ACC112 (cell line): ENCODE results near the gene CLSTN2.
"Not testable (repeated sequence)": the region's sequence is repeated elsewhere in the genome, so short reads cannot be mapped to it uniquely, and the experiment has no call there.

ENCODE experiments used
- H2AFZ ChIP-seq: fragments of 200-600 bp; sonication (generic); one replicate; pipeline ENCODE4 v1.6.0; 2017; ENCODE audit warnings: antibody characterized with exemption, low read length; ENCODE audit not compliant: unreplicated experiment
- H3K27ac ChIP-seq: fragments of 200-600 bp; sonication (generic); 2 replicates; pipeline ENCODE4 v1.5.1; 2014; ENCODE audit warnings: low read depth, mild to moderate bottlenecking, antibody characterized with exemption, low read length, moderate library complexity
- H3K27me3 ChIP-seq: fragments of 200-600 bp; sonication (generic); 2 replicates; pipeline ENCODE4 v1.6.1; 2014; ENCODE audit warnings: mild to moderate bottlenecking, antibody characterized with exemption, low read length, moderate library complexity, mixed read lengths; ENCODE audit not compliant: insufficient read depth
- H3K36me3 ChIP-seq: fragments of 200-600 bp; sonication (generic); 2 replicates; pipeline ENCODE4 v1.6.1; 2016; ENCODE audit warnings: mild to moderate bottlenecking, antibody characterized with exemption, low read length, moderate library complexity, mixed read lengths; ENCODE audit not compliant: insufficient read depth
- H3K4me1 ChIP-seq: fragments of 200-600 bp; sonication (generic); one replicate; pipeline ENCODE4 v1.6.1; 2016; ENCODE audit warnings: low read length, mixed read lengths; ENCODE audit not compliant: insufficient read depth, unreplicated experiment, control insufficient read depth
- H3K4me3 ChIP-seq: fragments of 200-600 bp; sonication (generic); 2 replicates; pipeline ENCODE4 v1.5.1; 2014; ENCODE audit warnings: mild to moderate bottlenecking, low read depth, low read length
- H3K79me2 ChIP-seq: fragments of 200-600 bp; sonication (generic); one replicate; pipeline ENCODE4 v1.6.0; 2016; ENCODE audit warnings: low read length; ENCODE audit not compliant: control insufficient read depth, unreplicated experiment, insufficient read depth

Gene CLSTN2

GRCh38 chr3:140416666-140417065 is 481.7 kb downstream of the CLSTN2 start:
- H3K27ac ChIP-seq, result no peak overlapping the region
- H2AFZ ChIP-seq, result no peak overlapping the region
- no peak overlapping the region for H3K4me3 ChIP-seq
- no peaks in the 10 kb centered on the region for H3K36me3 ChIP-seq
- H3K27me3 ChIP-seq, result peaks cover 7% of the 10 kb centered on the region; the same call in 1 of the 2 replicates
- no peaks in the 10 kb centered on the region for H3K79me2 ChIP-seq
- peaks cover 4% of the 10 kb centered on the region for H3K4me1 ChIP-seq

DNA sequence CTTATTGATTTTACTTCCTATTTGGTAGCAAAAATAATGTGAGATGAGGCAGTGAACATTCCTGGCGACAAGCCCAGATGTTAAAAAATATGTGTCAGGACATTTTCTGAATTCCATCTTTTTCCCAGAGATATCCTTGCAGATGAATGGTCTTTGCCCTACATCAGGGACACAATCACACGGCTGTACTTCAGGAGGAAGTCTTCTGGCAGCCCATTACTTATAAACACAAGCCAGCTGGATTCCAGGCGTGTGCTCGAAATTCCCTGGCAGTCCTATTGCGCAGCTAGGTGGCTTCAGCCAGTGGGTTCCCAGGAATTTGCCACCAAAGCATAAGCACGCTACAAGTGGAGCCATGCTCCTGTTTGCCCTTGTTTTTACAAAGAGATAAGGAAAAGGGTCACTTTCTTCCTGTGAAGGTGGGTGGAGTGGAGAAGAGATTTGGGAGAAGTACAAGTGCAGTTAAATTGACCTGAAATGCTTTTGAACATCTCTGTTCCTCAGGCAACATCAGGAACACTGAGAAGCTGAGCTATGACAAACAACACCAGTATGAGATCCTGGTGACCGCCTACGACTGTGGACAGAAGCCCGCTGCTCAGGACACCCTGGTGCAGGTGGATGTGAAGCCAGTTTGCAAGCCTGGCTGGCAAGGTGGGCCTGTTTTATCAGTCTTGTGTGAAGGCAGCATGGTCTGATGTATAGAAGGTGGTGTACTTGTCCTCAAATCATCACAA is 485.8 kb downstream of the CLSTN2 start:
- no peaks in the 10 kb centered on the region for H3K79me2 ChIP-seq
- H2AFZ ChIP-seq, result no peak overlapping the region
- no peaks in the 10 kb centered on the region for H3K36me3 ChIP-seq
- peak overlapping the region; percentile 6; the same call in 1 of the 2 replicates for H3K4me3 ChIP-seq
- H3K27ac ChIP-seq, result no peak overlapping the region
- peaks cover 7% of the 10 kb centered on the region; the same call in 1 of the 2 replicates for H3K27me3 ChIP-seq
- H3K4me1 ChIP-seq, result peaks cover 4% of the 10 kb centered on the region

- H3K36me3 ChIP-seq, result no peaks in the 10 kb centered on the region
- H3K79me2 ChIP-seq, result no peaks in the 10 kb centered on the region
- H3K27me3 ChIP-seq, result peaks cover 7% of the 10 kb centered on the region; the same call in 1 of the 2 replicates
- no peak overlapping the region for H3K4me3 ChIP-seq
- H2AFZ ChIP-seq, result no peak overlapping the region
- H3K4me1 ChIP-seq, result peaks cover 4% of the 10 kb centered on the region
- H3K27ac ChIP-seq, result no peak overlapping the region
Observed at GRCh38 chr3:140421884-140422283, 486.9 kb downstream of the CLSTN2 start.

DNA sequence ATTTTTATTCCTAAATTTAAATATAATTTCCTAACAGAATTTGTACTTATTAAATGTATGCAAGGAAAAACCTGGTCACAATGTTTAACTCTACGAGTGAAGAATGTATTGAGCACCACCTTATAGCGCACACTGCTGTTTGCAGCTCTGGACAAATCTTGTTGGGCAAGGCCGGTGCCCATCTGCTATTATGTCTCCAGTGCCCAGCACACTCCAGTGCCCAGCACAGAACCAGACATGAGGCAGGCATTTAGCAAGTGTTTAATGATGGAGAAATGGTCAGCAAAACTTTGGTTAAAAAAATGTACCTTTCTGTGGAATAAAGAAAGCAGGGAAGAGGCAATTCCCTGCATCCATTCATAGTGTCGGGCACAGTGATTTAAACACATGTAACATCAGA is 488.2 kb downstream of the CLSTN2 start:
- no peak overlapping the region for H3K27ac ChIP-seq
- no peaks in the 10 kb centered on the region for H3K79me2 ChIP-seq
- H3K4me1 ChIP-seq, result peaks cover 4% of the 10 kb centered on the region
- no peaks in the 10 kb centered on the region for H3K27me3 ChIP-seq
- H2AFZ ChIP-seq, result no peak overlapping the region
- H3K36me3 ChIP-seq, result no peaks in the 10 kb centered on the region
- no peak overlapping the region for H3K4me3 ChIP-seq

GRCh38 chr3:140423574-140423973 is 488.6 kb downstream of the CLSTN2 start:
- H3K27me3 ChIP-seq, H3K4me3 ChIP-seq, H3K27ac ChIP-seq, H3K36me3 ChIP-seq, H3K79me2 ChIP-seq, H2AFZ ChIP-seq, H3K4me1 ChIP-seq: not testable (repeated sequence)

GRCh38 chr3:140424211-140424610 is 489.2 kb downstream of the CLSTN2 start:
- H3K27ac ChIP-seq, result no peak overlapping the region
- 0 out of 2 replicates have a peak, but pooled peaks cover 6% of the 10 kb centered on the region for H3K27me3 ChIP-seq
- no peak overlapping the region for H2AFZ ChIP-seq
- H3K4me1 ChIP-seq, result peaks cover 4% of the 10 kb centered on the region
- no peaks in the 10 kb centered on the region for H3K79me2 ChIP-seq
- H3K4me3 ChIP-seq, result no peak overlapping the region
- no peaks in the 10 kb centered on the region for H3K36me3 ChIP-seq

DNA sequence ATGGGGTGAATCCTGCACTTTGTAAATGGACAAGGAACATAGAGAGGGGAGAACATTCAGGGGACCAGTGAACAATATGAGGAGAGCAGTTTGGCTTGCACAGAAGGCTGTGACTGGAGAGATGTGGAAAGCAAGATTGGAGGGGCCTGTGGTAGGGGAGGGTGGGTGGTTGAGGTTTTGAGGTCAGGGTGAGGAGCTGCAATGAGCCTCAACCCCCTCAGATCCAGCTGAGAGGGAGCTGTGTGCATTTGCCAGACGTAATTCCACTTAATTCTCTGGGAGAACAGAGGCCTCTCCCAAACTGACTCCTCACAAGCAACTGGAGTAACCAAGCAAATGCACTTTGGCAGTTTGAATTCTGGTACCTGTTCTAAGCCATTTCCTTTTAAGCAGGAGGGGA is 489.7 kb downstream of the CLSTN2 start:
- H3K27me3 ChIP-seq, result peaks cover 9% of the 10 kb centered on the region; the same call in 1 of the 2 replicates
- H3K27ac ChIP-seq, result no peak overlapping the region
- no peak overlapping the region for H2AFZ ChIP-seq
- no peaks in the 10 kb centered on the region for H3K79me2 ChIP-seq
- H3K36me3 ChIP-seq, result no peaks in the 10 kb centered on the region
- peaks cover 4% of the 10 kb centered on the region for H3K4me1 ChIP-seq
- no peak overlapping the region for H3K4me3 ChIP-seq

DNA sequence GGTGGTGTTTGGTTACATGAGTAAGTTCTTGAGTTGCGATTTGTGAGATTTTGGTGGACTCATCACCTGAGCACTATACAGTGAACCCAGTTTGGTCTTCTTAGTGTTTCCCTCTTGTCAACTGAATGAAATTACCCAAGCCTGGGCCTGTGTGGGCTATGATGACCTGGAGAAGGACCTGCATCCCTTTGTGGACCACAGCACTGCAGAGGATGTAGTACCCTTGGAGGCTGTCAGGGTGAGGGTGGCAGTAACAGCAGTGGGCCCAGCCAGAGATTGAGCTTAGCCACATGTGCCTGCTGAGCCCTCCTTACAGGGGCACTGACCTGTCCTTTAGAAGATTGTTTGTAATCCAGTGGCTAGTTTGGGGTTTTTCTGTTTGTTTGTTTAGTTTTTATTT is 492.8 kb downstream of the CLSTN2 start:
- Histone ChIP-seq H3K79me2 (no peaks in the 10 kb centered on the region), H3K4me3 (no peak overlapping the region), H2AFZ (no peak overlapping the region), H3K4me1 (no peaks in the 10 kb centered on the region), H3K36me3 (no peaks in the 10 kb centered on the region), H3K27me3 (peaks cover 9% of the 10 kb centered on the region; the same call in 1 of the 2 replicates), H3K27ac (no peak overlapping the region)

DNA sequence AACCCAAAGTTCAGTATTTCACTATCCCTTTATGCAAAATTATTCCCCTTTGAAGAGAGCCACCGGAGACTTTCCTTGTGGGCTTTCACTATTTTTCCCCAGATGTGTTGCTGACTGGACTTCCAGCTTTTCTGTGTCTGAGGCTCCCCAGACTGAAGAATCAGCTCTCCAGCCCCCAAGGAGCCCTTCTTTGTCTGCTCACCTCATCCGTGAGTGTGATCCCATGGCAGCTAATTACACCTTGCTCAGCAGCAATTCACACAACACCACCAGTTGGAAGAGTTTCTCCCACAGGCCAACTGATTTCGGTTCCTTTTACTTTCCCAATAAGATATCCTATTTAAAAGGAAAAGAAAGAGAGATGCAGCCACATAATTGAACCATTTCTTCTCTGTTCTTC is 493.4 kb downstream of the CLSTN2 start:
- Histone ChIP-seq H3K36me3 (no peaks in the 10 kb centered on the region), H3K27ac (no peak overlapping the region), H3K4me1 (no peaks in the 10 kb centered on the region), H3K79me2 (no peaks in the 10 kb centered on the region), H3K4me3 (no peak overlapping the region), H3K27me3 (peaks cover 9% of the 10 kb centered on the region; the same call in 1 of the 2 replicates), H2AFZ (no peak overlapping the region)

- Histone ChIP-seq H3K4me3 (no peak overlapping the region), H2AFZ (no peak overlapping the region), H3K27ac (no peak overlapping the region), H3K36me3 (no peaks in the 10 kb centered on the region), H3K4me1 (no peaks in the 10 kb centered on the region), H3K79me2 (no peaks in the 10 kb centered on the region), H3K27me3 (peaks cover 9% of the 10 kb centered on the region; the same call in 1 of the 2 replicates)
Observed at GRCh38 chr3:140429791-140430190, 494.8 kb downstream of the CLSTN2 start.

DNA sequence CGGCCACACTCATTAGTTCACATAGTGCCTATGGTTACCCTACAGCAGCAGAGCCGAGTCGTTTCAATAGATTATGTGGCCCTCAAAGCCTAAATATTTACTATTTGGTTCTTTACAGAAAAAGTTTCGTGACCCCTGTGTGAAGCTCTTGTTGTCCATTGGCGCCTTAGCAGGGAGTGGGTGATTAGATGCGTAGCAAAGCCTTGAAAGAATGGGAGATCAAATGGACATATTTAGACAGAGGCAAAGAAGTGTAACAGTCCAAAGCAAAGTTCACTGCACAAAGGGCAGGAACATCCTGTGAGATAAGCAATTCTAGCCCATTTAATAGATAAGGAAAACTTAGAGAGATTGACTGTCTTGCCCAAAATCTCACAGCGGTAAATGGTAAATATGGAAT is 495.5 kb downstream of the CLSTN2 start:
- H3K27ac ChIP-seq, result no peak overlapping the region
- H3K4me3 ChIP-seq, result no peak overlapping the region
- no peak overlapping the region for H2AFZ ChIP-seq
- H3K36me3 ChIP-seq, result no peaks in the 10 kb centered on the region
- no peaks in the 10 kb centered on the region for H3K79me2 ChIP-seq
- H3K4me1 ChIP-seq, result no peaks in the 10 kb centered on the region
- H3K27me3 ChIP-seq, result peaks cover 9% of the 10 kb centered on the region; the same call in 1 of the 2 replicates
